HG02870 (cell line): ENCODE results near the gene GVQW3.
A peak's percentile ranks its signal among the peaks of the same experiment; 100 is the strongest.

Source experiments
- ATAC-seq: cut with Tn5 transposase; IDR thresholded peaks from one replicate; pipeline ENCODE4 v1.9.1; 2021; ENCODE audit warnings: mild to moderate bottlenecking, moderate library complexity; ENCODE audit not compliant: unreplicated experiment

GVQW3 gene

DNA sequence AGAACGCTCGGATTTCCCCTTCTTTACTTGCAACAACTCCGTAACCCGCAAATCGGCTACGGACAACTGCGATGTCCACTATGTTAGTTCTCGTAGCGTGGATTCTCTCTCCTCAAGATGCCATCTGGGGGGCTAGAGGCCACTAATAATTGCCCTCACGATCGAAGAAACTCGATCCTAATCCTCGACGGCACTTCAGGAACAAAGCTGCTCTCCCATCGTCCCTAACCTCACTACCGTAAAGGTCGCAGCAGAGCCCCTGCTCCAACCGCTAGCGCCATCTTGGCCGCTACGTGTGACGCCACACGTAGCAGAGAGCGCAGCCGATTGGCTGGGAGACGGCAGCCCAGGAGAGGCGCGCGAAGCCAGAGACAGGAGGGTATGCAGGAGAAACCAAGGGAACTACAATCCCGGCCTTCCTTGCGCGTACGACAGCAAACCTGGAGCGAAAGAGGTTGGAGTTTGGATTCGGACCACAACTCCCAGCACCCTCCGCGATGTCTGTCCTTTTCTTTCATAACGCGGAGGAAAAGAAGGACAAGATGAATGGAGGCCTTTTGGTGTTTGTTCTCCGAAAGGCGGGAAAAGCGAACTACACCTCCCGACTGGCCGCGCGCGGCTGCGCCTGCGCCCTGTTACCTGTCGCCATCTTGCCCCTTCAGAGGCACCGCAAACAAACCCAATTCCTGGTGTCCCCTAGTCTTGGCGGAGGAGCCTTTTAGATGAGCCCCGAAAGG is 63.4 kb downstream of the GVQW3 start, which contains the start of gene EMSY:
Gene EMSY (plus strand): TSS at position 635 of the 737 bp plus-strand sequence. CDS start 1,921 bp downstream, outside the sequence.
- peak; percentile 92 for ATAC-seq

- peak; percentile 32 for ATAC-seq
Measured at GRCh38 chr11:76445121-76446084, 64.3 kb downstream of the GVQW3 start.

DNA sequence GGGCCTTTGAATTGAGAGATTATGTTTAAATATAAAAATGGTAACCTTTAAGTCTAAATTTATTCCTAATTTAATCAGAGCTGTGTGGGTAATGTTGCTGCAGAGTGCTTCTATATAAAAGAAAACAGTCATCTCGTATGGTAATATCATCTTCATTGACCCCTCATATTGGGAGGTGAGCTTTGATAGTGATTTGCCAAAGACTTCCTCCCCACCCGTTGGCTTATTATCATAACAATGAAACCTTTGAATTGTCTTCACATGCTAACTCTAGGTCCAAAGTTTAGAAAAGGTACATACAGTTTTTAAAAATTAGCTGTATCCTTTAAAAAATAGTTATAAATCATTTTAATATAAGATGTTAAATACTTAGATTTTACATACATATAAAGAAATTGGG is 67.4 kb downstream of the GVQW3 start:
- ATAC-seq, result no peak

DNA sequence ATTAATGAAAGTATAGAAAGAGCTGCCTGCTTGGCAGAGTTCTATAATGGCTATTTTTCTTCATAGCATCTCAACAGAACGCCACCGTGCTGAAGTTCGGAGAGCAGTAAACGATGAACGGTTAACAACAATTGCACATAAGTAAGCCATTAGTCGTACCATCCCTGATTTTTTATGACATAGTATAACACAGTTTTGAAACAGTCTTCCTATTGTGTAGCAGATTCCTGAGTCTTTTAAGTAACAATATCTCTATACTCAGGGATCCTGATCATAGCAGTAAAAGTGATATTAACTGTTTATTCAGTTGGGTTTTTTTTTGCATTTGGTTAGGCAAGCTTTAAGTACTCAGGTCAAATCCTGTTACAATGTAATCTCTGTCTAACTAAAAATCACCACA is 72.1 kb downstream of the GVQW3 start:
- no peak for ATAC-seq

- no peak for ATAC-seq
Measured at GRCh38 chr11:76455331-76455730, 74.2 kb downstream of the GVQW3 start.

DNA sequence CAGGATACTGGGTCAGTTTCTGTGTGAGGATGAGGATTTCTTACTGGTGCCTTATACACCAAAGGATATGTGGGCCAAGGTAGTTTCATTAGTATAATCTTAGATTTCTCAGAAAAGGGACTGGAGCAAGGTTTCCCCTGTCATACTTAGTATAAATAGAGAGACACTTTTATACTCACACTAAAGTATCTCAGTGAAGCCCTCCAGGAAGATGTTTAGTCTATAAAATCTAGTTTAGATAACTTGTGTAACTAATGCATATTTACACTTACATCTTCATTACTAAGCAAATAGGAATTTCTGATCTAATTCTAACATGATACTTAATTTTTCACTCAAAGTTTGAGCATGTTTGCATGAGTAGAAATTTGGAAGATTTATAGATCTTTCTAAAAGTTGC is 74.8 kb downstream of the GVQW3 start:
- ATAC-seq, result no peak

DNA sequence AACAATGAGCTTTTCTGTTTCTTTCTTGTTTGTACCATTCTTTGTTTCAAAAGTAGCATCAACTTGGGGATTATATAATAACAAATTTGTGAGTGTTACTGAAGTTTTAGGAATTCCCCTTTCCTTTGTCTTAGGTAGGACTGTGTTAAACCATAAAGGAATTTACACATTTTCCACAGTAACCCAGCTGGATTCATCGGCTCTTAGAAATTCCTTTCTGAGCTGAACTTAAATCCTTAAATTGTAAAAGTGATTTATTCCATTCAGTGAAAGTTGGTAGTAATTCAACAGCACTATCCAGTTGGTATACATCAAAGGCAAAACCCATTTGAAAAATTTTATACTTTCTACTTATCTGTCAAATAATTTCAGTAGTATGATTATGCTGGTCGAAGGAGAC is 75.4 kb downstream of the GVQW3 start:
- ATAC-seq, result no peak
